Activated T-helper 1 cell treated with Interleukin-2 at 50 U/mL for 16 hours (primary cell): ENCODE measurements around the gene CYB561.
"Not testable (repeated sequence)": the region's sequence is repeated elsewhere in the genome, so short reads cannot be mapped to it uniquely, and the experiment has no call there.

ENCODE experiments used
- DNase-seq: peaks from one replicate; pipeline ENCODE4 v3.0.0-alpha.2; 2020; ENCODE audit warnings: low read depth

CYB561 gene

DNA sequence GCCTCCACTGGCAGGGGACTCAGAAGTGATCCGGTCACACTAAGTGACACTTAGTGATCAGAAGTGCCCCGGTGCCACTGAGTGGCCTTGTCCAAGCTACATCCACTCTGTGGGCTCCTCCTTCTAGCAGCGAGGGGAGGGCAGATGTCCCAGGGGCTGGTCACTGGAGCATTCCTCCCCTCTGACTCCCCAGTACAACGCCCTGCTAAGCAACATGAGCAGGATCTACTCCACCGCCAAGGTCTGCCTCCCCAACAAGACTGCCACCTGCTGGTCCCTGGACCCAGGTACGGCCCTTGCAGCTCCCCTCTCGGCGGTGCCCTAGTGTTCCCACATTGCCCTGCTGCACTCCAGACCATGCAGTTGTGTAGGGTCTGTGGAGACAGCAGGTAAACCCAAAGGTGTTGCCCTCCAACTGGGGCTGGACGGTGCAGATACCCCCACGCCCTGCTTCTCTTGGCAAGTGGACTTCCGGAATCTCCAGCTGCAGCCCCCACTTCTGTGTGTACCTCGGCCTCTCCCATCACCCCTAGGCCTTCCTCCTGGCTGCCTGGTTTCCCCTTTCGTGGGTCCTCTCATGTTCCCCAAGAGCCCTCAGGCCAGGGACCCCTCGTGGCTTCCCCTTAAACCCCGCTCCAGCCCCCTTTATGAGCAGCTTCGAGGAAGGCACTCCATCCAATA is 32.8 kb upstream of the CYB561 start:
- peak; percentile 62 for DNase-seq

- DNase-seq = no peak
Observed at GRCh38 chr17:63477480-63478440, 31.7 kb upstream of the CYB561 start.

GRCh38 chr17:63476854-63477479 is 30.9 kb upstream of the CYB561 start, which contains the start of gene ACE:
Gene ACE (plus strand): TSS chr17:63477061. CDS start chr17:63477095, 34 bp downstream.
- peak; percentile 17 for DNase-seq

DNA sequence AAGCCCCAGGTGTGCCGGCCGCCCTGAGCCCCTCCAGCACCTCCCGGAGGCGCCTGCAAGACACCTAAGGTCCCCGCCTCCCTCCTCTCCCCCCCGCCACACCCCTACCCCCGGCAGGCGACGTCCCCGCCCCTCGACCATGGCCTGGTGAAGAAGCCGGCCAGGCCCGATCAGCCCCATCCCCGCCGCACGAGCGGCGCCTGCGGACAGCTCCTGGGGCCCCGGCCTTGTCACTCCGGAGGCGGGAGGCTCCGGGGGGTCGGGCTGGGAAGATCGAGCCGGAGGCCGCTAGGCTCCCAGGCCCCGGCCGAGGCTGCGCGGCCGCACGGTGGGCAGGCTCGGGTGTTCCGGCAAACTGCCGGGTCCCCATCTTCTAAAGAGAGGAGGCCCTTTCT is 30.4 kb upstream of the CYB561 start:
- no peak for DNase-seq

DNA sequence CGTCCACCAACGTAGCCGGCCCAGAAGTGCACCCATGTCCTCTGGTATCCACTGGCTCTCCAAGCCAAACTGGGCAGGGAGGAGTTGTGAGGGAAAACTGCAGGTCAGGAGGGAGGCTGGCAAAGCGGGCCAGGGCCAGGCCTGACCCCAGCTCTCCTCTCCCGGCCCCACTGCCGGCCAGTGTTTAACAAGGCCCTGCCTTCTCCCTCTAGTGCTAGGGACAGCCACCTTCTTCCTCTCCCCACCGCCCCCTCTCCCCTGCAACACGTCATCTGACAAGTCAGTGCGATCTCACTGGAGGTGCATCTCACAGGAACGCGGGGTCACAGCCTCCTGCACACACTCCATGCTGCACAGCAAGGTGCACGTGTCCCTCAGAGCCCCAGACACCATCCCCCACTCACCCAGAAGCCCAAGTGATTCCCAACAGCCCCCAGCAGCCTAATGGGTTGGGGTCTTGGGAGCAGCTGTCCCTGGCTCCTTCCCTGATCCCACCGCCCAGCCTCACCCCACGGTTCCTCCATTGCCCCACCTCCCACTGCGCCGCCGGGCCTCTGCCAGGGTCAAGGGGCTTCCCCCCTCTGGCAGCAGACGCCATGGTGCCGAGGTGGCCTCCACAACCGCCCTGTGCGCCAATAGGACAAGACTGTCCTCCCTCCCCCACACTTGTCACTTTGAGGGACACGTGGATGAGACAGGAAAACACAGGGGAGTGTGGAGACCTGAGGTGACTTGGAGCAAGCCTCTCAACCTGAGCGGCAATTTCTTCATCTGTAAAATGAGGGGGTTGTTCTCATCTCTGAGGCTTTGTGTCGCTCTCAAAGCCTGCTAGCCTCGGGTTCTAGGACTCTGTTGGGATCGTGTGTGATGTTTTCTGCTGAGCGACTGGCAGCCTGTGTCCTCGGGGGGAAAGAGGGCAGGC is 29.6 kb upstream of the CYB561 start:
- DNase-seq = no peak

GRCh38 chr17:63474586-63475460 is 28.7 kb upstream of the CYB561 start:
- DNase-seq = no peak

- no peak for DNase-seq
Observed at GRCh38 chr17:63474174-63474573, 28.1 kb upstream of the CYB561 start.

DNA sequence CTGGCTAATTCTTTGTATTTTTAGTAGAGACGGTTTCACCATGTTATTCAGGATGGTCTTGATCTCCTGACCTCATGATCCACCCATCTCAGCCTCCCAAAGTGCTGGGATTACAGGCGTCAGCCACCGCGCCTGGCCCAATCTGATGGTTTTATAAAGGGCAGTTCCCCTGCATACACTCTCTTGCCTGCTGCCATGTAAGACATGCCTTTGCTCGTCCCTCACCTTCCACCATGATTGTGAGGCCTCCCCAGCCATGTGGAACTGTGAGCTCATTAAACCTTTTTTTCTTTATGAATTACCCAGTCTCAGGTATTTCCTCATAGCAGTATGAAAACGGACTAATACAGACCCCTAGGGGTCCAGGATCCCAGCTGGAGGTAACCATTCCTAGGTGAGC is 22.0 kb upstream of the CYB561 start:
- not testable (repeated sequence) for DNase-seq

DNA sequence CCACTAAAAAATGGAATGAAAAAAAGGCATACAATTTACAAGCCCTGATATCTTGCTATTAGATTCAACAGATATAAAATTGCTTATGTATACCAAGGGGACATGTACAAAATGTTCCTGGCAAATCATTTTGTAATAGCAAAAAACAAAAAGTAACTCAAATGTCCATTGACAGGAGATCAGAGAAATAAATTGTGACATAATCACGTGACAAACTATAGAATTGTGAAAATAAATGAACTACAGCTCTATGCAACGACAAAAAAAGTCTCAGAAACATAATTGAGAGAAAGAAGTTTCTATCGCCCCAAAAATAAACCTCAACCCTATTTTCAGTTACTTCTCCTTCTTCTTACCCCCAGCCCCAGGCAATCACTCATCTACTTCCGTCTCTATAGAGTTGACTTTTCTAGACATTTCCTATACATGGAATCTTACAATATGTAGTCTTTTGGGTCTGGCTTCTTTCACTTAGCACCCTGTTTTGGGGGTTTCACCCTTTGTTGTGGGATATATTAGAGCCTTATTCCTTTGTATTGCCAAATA is 18.7 kb upstream of the CYB561 start:
- no peak for DNase-seq

- DNase-seq = no peak
Observed at GRCh38 chr17:63463771-63464170, 17.7 kb upstream of the CYB561 start.

DNA sequence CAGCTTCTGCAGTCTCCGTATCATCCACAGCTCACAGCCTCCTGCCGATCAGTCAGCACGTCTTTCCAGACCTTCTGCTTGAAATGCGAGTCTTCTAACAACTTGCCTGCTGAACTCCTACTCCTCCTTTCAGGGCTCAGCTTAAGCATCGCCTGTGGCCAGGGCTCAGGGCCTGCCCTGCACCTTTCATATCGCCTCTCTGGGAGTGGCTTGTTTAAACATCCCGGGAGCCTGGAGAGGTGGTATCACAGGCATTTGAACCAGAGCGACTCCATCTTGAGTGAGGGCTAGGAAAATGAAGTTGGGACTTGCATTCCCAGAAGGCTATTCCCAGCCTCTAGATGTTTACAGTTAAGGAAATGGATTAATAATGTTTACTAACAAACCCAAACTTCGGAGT is 13.9 kb upstream of the CYB561 start:
- DNase-seq = no peak

DNA sequence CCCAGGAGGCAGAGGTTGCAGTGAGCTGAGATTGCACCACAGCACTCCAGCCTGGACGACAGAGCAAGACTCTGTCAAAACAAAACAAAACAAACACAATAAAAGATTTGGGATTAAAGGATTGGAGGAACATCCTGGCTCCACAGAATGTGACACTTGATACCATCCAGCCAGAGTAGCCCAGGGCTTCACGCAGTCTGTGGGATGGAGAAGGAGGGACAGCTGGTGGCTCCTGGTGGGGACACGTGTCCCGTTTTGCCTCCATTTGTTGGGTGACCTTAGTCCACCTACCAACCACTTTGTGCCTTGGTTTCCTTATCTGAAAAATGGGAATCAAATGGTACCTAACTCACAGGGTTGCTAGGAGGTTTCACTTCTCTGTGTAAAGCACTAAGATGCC is 12.4 kb upstream of the CYB561 start:
- no peak for DNase-seq

GRCh38 chr17:63455417-63455816 is 9.3 kb upstream of the CYB561 start:
- no peak for DNase-seq

DNA sequence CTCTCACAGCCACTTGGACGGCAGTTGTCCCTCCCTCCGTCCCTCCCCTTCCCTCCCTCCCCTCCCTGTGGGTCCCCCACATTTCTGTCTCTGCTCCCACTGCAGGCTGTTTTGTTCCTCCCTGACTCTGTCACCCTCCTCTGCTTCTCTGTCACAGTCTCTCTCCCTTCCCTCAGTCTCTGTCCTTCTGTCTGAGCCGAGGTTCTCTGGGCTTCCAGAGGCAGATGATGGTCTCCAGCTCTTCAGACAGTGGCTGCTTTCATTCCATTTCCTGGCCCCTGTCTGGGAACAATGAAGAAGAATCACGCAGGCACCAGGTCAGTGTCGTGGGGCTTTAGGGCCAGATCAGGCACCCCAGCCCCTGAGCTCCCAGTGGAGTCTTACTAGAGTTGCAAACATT is 8.8 kb upstream of the CYB561 start:
- no peak for DNase-seq

DNA sequence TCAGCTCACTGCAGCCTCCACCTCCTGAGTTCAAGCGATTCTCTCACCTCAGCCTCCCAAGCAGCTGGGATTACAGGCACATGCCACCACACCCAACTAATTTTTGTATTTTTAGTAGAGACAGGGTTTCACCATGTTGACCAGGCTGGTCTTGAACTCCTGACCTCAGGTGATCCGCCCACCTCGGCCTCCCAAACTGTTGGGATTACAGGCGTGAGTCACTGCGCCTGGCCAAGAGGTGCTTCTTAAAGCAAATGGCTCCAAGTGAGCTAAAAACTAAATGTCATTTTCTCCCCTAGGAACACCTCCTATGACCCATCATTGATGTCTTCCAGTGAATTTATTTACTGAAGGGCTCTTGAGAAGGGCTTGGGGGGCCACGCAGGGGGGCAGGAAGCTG is 8.3 kb upstream of the CYB561 start:
- DNase-seq = not testable (repeated sequence)

DNA sequence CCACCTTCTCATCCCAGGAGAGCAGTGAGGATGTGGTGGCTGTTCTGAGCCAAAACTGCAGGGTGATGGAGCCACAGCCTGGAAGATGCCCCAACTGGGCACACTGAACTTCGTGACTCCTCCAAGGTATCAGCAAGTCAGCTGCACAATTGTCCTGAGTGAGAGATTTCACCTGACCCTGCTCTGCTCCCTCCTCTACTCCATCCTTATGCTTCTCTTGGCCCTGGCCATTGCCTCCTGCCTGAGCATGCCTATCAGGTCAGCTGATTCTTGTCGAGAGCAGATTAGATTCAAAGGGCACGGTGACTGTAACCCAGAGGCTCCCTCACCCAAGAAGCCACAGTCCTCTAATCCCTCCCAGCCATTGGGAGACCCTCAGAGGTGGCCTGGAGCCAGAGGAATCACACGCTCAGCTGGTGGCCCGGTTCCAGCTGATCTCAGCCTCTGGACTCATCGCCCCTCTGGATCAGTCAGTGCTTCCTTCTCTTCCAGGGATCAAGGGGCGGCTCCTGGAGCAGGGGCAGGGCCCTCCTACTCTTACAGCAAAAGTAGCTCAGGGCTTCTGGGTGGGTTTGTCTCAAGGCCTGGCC is 7.0 kb upstream of the CYB561 start:
- DNase-seq = no peak

GRCh38 chr17:63452046-63452961 is 6.2 kb upstream of the CYB561 start:
- DNase-seq = no peak

DNA sequence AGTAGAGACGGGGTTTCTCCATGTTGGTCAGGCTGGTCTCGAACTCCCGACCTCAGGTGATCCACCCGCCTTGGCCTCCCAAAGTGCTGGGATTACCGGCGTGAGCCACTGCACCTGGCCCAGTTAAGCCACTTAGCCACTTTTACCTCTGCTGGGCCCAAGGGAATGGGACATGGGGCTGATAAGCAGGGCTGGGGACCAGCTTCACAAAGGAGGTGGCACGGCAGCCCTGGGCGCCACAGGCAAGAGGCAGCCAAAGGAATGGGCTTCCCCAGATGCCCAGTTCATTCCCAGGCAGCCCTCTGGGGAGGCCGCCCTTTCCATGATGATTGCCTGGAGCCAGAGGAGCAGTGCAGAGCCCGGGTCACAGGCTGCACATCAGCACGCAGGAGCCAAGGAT is 5.0 kb upstream of the CYB561 start:
- no peak for DNase-seq

DNA sequence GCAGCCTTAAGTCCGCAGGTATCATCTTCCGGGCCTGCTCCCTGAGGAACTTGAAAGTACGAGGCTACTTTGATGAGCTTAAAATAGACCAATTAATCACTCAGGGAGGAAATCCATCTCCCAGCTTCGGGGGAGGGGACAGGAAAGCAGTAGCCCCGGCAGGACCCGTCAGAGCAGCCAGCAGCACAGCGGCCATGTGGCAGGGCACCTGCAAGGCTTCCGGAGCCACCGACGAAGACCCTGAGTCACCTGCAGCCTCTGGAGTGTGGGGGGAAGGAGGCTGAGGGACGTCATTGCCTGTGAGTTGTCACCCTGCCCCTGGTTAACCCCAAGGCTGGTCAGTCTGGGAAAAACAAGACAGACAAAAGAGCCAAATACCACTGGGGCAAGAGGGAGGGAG is 4.4 kb upstream of the CYB561 start:
- no peak for DNase-seq
